GM23338 (cell line): ENCODE data around the gene SSH3.

ENCODE experiments used
- CTCF ChIP-seq, 2 experiments: fragments of 200-600 bp in 1 of 2; sonication (generic) in 1 of 2; conservative IDR thresholded peaks; 2 replicates each; pipeline versions ENCODE4 v1.5.1 to v1.6.1; 2016 to 2017; ENCODE audit warnings: antibody characterized with exemption in 2 of 2, low read depth in 2 of 2, mild to moderate bottlenecking in 2 of 2, moderate library complexity in 1 of 2
- EZH2 ChIP-seq: fragments of 200-600 bp; sonication (generic); IDR thresholded peaks from one replicate; pipeline ENCODE4 v1.8.0; 2017; ENCODE audit warnings: antibody characterized with exemption, mild to moderate bottlenecking, low read depth; ENCODE audit not compliant: unreplicated experiment
- EZH2phosphoT487 ChIP-seq: fragments of 200-600 bp; sonication (generic); IDR thresholded peaks from one replicate; pipeline ENCODE4 v1.8.1; 2018; ENCODE audit warnings: antibody characterized with exemption; ENCODE audit not compliant: unreplicated experiment
- POLR2AphosphoS5 ChIP-seq: IDR thresholded peaks from 2 replicates; pipeline ENCODE4 v1.6.1; 2016; ENCODE audit warnings: antibody characterized with exemption, low read depth
- ZNF114 ChIP-seq: fragments of 250-450 bp; sonication (Bioruptor Pico); IDR thresholded peaks from 2 replicates; pipeline ENCODE4 v1.5.0; 2020; ENCODE audit warnings: mild to moderate bottlenecking, moderate library complexity
- ZNF462 ChIP-seq: fragments of 250-450 bp; sonication (Bioruptor Pico); IDR thresholded peaks from 2 replicates; pipeline ENCODE4 v1.5.0; 2020; ENCODE audit warnings: mild to moderate bottlenecking, moderate library complexity

- TF ChIP-seq CTCF (conservative IDR thresholded peaks at IDR 0.05; ENCODE audit: low read depth in 2 of 2) (no peak), POLR2AphosphoS5 (no peak), ZNF114 (no peak), EZH2phosphoT487 (no peak), ZNF462 (CRISPR knock-in tag) (no peak), EZH2 (no peak)
These were observed 12.1 kb downstream of the SSH3 start for GRCh38 chr11:67315325-67315909.
